Cardiac septum (tissue), 1 donor: ENCODE data around the gene DCHS2. TPM values are rescaled to one million over a fixed set of nuclear protein-coding genes. Genes with fewer than 3 reads are reported as not detected.

Experiments
- DNase-seq: peaks from one replicate; pipeline ENCODE4 v3.0.0-alpha.2; 2020; ENCODE audit warnings: low spot score
- intact Hi-C: fragments of 100-400 bp; cut with DNase I; formaldehyde crosslinking; loops from one replicate; pipeline ENCODE4 v1.14.0; 2022
- total RNA-seq: library from RNA; stranded (reverse); fragmentation: NEBNext Ultra II Directional; extraction: Animal tissue kit (Norgen Biotek cat#: 25700); gene quantifications from one replicate; pipeline ENCODE4 v1.2.1, GENCODE V29; 2021
- donor health status: DM: no; HTN: no; CAD: no.

The DCHS2 gene
- total RNA-seq, 1 donor from 2014 or later = not detected

DNA sequence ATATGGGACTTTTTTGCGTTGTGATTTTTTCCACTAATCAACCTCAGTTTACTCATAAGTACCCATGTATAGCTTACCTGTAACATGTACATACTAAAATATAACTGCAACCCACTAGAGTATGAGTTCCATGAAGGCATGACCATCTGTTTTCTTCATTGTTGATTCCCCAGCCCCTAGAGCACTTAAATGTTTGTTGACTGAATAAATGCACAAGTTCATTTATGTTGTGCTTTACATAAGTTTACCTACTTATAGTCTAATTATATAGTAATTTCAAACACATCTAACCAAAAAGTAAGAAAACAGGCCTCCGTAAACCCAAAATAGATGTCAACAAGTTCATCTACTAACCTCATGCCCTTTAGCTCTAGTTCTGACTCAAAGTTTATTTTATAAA, 34.7 kb downstream of the DCHS2 start:
- intact Hi-C loops = no loop called here

DNA sequence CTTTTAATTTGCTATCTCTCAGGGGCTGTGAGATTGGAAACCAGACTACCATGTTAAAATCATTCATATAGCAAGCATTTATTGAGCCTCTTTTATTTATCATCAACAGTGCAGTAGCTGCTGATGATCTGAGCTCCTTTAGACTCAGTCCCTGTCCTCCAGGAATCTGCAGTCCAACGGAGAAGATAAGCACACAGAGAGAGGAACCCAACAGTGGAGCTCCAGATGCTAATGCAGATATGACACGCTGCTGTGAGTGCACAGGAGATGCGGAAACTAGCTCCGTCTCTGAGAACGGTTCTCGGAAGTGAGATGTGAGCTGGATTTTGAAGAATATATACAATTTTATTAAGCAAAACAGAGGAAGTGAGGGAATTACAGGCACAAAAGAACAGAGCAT, 35.4 kb downstream of the DCHS2 start:
- DNase-seq = no peak
- intact Hi-C loops = no loop called here

More for the DNA sequence above, 34.7 kb downstream of the DCHS2 start:
- DNase-seq = no peak

DNA sequence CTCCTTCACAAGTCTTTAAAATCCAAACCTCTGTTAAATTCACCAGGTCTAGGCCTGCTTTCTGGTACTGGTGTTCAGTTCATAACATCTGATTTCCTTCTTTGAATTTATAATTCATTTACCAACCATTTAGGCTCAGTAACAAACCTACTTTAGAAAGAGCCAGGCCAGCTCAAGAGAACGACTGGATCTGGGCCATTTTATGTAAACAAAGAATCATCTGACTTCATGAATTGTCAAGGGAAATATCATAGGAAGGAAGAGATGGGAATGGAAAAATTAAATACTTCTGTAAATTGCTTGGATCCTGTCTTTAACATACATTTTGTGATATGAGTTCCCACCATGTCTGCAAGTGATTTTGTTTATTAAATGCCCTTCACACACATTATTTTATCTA, 36.5 kb downstream of the DCHS2 start:
- intact Hi-C loops = no loop called here

DNA sequence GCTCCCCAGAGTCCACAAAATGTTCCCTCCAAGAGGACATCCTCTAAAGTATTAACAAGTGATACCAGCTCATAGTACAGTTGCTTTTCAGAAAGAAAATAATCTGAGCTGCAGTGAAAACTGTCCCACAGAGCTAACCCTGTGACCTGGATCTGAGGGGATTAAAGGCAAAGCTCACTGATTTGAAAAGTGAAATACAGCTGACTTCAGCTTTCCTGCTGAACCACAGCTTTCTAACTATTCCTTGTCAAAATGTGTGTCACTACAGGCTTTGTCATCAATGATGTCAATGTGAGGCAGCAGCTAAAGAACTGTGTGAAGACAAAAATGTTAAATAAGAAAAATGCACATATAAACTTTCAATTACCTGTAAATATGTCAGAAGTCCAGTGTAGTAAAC, 36.9 kb downstream of the DCHS2 start:
- intact Hi-C loops = no loop called here
- no peak for DNase-seq

More for the DNA sequence above, 36.5 kb downstream of the DCHS2 start:
- no peak for DNase-seq

DNA sequence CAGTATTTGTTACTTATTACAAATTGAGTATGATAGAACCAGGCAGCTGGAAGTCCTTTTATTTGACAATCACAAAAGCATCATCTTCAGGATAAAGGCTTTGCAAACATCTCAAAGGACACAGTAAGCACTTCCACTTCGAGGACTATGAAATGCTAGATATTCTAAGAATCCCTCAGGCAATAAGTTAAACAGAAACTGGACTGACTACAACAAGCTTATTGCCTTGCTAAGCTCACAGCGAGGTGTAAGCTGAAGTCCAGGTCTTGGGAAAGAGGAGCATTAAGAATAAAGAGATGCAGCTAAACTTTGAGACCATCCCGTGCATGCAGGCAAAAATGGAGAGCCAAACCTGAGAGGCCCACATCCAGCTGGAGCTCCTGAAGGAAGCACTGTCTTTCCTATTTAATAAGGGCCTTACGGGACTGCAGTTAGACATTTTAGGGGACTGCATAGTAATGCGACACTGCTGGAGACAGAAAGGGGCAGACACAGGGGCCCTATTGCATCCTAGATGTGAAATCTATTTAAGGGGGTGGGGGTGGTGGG, 38.7 kb downstream of the DCHS2 start:
- intact Hi-C loops = no loop called here
- DNase-seq = no peak

- intact Hi-C loops = no loop called here
- no peak for DNase-seq
These were observed 40.6 kb downstream of the DCHS2 start for GRCh38 chr4:154450966-154451365.

GRCh38 chr4:154444958-154445357, 46.6 kb downstream of the DCHS2 start:
- DNase-seq = no peak
- intact Hi-C loops = no loop called here

DNA sequence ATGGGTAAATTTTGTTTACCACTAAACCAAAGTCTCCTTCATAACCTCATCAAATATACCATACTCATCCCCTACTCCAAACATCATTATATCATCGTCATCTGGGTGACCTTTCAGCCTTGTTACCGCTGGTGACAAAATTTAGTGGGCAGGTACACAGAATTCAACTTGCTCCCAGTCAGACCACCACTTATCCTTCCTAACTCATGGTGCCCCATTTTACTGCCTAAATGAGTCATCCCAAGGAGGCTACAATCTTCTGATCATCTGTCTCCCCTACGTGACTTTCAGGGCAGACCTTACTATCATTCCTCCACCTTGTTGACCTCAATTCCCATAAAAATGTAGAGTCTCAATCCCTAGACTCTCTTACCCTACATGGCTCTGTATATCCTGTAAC, 49.6 kb downstream of the DCHS2 start:
- no peak for DNase-seq
- intact Hi-C loops = no loop called here

GRCh38 chr4:154441124-154441523, 50.5 kb downstream of the DCHS2 start:
- DNase-seq = no peak
- intact Hi-C loops = no loop called here

DNA sequence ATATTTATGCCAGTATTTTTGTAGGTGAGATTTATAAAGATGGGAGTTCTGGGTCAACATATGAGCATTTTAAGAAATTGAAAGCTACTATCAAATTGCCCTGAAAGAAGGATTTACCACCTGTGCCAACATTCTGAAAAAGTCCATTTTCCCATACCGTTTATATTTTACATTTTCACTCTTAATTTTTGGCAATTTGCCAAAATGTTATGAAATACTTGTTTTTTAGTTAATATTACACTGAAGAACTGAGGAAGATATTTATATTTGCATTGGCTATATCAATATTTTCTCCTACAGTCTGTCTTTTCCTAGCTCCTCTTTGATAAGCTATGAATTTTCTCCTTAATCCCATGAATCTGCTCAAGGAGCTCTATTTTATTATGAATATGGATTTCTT, 52.4 kb downstream of the DCHS2 start:
- DNase-seq = no peak
- intact Hi-C loops = no loop called here

DNA sequence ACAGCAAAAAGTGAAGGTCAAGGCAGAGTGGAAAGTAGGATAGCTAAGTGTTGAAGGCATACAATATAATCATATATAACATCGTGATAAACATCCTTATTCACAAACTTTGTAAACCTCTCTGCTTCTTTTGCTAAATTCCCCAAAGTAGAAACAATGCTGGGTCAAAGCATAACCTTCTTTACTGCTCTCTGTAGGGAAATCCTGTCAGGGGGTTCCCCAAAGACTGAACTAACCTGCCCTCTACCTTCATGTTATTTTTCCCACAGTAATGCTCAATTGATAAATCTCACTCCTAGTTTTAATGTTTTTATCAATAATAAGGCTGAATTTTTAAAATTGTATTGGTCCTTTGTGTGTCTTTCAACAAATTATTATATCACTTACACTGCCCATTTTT, 55.7 kb downstream of the DCHS2 start:
- intact Hi-C loops = no loop called here
- DNase-seq = no peak

DNA sequence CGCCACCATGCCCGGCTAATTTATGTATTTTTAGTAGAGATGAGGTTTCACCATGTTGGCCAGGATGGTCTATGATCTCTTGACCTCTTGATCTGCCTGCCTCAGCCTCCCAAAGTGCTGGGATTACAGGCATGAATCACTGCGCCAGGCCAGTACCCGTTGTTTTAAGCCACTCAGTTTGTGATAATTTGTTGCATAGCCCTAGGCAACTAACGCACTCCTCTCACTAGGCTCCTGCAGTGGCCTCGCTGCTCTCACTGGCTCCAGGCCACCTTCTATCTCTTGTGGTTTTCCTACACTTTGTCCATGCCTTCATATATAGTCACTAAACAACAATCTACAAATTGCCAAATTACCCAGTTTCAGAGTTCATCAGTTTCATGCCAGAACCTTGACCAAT, 58.1 kb downstream of the DCHS2 start:
- intact Hi-C loops = no loop called here
- no peak for DNase-seq

- DNase-seq = no peak
- intact Hi-C loops = no loop called here
These were observed 62.4 kb downstream of the DCHS2 start for GRCh38 chr4:154429176-154429575.

DNA sequence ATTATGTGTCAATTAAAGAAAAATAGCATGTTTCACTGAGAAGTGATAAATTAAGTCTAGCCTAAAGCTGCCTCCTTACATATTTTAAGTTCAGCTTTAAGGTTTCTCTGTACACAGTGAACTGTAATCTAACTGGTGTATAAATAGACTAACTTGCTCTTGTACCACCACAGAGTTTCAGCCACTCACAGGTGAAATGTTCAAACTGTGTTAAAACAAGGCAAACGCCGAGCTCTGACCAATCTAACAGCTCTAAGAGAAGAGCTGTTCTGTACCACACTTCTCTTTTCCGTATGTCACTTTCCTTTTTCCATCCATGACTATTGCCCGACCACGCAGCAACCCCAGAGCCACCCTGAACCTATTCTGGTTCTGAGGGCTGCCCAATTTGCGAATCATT, 64.5 kb downstream of the DCHS2 start:
- no peak for DNase-seq
- intact Hi-C loops = no loop called here

DNA sequence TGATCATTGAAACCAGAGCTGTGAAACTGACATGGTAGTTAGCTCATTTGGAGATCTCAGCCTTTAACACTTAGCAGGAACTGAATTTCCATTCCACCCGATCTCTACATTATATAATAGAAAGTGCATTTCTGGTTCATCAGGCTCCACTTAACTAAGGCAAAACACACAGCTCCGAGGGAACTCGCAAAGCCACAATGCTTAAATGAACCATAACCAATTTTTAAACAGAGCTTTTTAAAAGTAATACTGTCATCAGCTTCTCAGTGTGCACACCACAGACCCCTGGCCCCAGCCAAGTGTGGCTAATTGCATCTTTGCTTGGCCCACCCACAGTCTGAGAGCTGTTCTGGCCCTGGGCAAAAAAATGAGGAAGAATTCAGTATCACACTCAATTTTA, 66.1 kb downstream of the DCHS2 start:
- intact Hi-C loops = no loop called here
- DNase-seq = no peak

- intact Hi-C loops = no loop called here
- DNase-seq = no peak
These were observed 66.7 kb downstream of the DCHS2 start for GRCh38 chr4:154424810-154425484.

DNA sequence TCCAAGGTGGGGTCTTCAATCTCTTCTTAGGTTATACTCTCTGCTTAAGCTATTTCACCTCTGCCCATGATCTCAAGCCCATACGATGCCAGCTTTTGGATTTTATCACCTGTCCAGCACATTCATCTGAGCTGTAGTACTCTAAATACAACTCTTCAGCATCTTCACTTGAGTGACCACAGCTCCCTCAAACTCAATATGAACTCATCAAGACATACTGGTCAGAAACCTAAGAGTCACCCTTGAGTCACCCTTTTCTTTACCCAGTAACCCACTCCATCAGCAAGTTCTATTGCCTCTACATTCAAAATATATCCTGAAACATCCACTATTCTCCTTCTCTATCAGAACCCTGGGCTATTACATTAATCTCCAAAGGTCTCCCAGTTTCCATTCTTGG, 69.4 kb downstream of the DCHS2 start:
- intact Hi-C loops = no loop called here
- DNase-seq = no peak

DNA sequence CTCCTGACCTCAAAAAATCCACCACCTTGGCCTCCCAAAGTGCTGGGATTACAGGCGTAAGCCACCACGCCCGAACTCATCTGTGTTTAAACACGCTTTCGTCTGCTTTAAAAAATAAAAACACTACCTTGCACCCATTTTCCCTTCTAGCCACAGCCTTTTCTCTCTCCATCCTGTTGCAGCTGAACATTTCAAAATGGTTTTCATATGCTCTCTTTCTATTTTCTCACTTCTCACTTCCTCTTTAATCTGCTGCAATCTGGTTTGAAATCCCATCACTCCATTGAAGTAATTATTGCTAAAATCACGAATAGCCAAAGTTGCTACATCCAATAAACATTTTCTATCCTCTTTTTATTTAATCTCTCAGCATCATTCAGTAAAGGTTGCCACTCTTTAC, 70.0 kb downstream of the DCHS2 start:
- intact Hi-C loops = no loop called here

DNA sequence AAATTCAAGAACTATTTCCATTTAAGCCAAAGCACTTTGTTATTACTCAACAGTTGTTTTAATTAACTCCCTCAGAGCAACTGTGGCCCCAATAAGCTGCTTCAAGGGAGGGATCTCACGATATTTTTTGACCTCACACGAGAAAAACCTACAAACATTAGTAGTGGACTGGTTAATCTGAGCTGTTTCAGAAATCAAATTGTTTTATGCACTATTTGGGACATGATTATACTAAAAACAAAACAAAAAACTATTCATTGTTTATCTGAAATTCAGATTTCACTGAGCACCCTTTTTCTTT, 74.3 kb downstream of the DCHS2 start:
- DNase-seq = no peak
- intact Hi-C loops = no loop called here

More for the DNA sequence above, 70.0 kb downstream of the DCHS2 start:
- DNase-seq = no peak

DNA sequence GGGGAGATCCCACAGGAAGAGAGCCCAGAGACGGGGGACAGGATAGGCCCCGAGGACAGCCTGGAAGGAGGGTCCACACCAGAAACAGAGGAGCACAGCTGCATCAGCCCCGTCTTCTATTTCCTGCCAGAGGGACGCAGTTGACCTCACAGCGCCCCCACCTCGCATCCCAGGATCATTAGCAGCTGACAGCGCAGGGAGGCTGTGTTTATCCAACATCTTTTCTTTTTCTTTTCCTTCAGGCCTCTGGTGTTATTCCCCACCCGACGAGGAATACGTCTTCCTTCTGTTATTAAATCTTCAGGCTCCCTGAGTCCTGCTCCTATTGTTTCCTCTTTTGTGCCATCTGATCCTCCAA, 75.4 kb downstream of the DCHS2 start:
- intact Hi-C loops = no loop called here
- no peak for DNase-seq

DNA sequence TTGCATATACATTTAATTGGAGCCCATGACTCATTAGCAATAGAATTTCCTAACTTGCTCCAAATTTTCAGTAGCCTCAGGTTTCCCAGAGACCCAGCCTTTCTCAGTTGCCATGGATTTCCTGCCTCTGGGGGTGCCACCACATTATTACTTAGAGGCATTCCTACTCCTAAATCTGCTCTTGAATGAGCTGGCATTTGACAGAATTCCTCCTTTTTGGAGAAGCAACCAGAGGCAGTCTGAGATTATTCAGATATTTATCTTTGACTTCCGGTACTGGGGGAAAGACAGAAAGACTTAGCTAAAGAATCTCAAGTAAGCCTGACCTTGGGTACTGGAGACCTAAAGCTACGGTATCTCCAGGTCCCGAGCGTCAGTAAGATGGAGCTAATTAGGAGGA, 76.3 kb downstream of the DCHS2 start:
- intact Hi-C loops = no loop called here
- no peak for DNase-seq

GRCh38 chr4:154414796-154415195, 76.8 kb downstream of the DCHS2 start:
- DNase-seq = no peak
- intact Hi-C loops = no loop called here
